CD4-positive, alpha-beta T cell treated with Interleukin-4 for 1 hour (primary cell): ENCODE results near the gene CNGA2.

Source experiments
- DNase-seq, 2 donors: peaks; one replicate each; pipeline ENCODE4 v3.0.0-alpha.2; 2020 to 2022

CNGA2 gene

DNA sequence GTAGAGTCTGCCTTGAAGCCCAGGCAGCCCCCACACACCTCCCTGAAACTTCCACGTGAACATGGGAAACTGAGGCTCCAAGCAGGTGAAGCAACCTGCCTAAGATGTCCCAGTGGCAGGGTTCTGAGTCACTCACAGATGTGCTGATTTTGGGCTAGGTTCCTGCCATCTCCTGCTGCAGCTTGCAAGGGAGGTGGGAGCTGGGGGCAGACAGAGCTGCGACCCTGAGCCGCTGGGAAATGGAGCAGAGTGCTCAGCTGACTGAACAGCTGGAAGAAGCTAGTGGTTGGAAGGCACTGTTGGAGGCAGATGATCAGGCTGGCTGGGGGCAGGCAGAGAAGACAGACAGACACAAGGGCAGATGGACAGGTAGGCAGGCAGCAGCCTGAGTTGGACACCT is 22.3 kb upstream of the CNGA2 start:
- no peak for DNase-seq

DNA sequence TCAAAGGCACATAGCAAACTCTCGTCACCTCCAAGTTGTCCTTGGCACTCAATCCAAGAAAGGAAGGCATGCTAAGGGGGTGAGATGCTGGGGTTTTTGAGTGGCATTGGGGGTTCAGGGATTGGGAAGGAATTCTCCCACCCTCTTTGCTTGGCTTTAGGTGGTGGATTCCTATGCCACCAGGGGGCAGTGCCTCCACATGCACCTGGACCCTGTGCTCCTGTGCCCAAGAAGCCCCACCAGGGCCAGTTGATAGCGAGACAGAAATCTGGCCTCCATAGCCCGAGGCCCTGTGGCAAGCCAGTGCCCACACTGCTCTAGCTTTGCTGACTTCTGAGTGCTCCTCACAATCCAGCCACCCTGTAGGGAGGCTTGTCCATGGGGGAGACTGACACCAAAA is 20.7 kb upstream of the CNGA2 start:
- no peak for DNase-seq

DNA sequence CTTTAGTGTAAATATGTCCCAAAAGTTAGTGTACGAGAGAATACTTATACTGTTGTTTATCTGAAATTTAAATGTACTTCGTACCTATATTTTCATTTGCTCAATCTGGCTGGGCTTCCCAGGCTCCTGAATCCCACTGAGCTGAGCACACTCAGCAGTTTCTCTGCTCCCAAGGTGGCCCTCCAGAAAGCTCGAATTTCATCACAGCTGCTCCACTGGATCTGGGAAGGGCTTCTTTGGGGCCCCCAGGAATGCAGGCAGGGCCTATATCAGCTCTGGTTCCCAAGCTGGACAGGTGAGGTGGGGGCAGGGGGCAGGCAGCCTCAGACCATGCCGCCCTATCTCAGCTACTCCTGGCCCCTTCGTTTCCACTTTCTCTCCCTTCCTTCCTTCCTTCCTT is 20.2 kb upstream of the CNGA2 start:
- no peak for DNase-seq

DNA sequence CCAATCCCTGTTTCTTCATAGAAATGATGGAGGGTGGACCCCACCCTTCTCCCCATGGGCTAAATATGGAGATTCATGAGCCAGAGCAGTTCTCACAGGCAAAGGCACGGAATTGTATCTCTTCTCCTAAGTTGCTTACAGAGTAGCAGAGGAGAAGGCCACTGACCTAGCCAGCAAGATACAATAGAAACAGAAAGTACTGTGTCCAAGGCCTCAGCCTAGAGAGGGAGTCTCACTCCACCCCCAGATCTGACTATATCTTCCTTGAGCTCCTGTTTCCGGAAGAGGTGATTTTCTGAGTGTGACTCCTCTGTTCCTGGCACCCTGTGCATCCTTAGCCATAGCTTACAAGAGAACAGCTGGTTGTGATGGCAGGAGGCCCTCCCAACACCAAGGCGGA is 18.8 kb upstream of the CNGA2 start, which contains the start of gene FATE1:
TSS of gene FATE1 (plus strand) at position 284 of the 400 bp plus-strand sequence. CDS start at position 369, 85 bp downstream.
- no peak for DNase-seq

DNA sequence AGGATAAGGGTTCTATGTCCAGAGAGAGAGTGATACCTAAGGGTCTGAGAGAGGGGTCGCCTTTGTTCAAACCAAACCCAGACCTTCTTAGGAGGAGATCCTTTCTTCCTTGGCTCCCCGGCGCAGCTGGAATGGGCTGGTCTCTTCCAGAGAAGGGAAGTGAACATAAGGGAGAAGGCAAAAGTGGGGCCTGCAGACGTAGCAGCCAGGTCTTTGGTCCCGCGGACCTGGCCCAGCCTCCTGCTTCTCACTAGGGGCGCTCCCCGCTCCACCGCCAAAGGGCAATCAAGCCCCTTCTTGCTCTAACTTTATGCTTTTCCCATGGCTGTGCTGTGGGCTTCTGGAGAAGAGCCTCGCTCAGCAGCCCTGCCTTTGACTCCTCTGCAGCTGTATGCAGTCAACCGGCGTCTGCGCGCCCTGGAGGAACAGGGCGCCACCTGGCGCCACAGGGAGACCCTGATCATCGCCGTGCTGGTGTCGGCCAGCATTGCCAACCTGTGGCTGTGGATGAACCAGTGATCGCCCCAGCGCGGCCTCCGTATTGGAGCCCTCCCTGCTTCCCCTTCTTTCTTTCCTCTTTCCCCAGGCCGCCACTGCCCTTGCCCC is 12.2 kb upstream of the CNGA2 start:
- no peak for DNase-seq

DNA sequence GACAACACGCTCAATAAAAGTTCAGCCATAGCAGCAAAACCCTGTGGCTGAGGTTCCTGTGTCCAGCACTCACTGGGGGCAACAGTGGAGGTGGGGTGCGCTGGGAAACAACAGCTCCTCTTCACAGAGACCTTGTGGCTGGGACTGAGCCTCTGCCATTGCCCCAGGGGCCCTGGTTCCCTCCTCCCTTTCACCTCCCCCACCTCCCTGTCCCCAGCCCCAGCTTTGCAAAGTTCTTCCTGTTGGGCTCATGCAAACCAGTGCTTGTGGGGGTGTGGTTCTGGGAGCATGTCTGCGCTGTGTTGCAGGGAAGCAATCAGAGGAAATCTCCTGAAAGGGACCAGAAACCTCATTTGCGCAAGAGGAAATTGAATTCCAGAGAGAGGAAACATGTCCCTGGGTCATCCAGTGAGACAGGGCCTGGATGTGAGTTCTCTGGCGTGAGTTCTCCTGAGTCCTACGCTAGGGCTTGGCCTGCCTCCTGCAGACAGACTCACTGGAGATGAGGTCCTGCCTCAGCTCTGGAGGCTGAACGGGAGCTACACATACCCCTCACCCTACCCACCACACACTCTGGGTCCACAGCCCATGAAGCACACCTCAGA is 11.3 kb upstream of the CNGA2 start:
- DNase-seq: no peak

DNA sequence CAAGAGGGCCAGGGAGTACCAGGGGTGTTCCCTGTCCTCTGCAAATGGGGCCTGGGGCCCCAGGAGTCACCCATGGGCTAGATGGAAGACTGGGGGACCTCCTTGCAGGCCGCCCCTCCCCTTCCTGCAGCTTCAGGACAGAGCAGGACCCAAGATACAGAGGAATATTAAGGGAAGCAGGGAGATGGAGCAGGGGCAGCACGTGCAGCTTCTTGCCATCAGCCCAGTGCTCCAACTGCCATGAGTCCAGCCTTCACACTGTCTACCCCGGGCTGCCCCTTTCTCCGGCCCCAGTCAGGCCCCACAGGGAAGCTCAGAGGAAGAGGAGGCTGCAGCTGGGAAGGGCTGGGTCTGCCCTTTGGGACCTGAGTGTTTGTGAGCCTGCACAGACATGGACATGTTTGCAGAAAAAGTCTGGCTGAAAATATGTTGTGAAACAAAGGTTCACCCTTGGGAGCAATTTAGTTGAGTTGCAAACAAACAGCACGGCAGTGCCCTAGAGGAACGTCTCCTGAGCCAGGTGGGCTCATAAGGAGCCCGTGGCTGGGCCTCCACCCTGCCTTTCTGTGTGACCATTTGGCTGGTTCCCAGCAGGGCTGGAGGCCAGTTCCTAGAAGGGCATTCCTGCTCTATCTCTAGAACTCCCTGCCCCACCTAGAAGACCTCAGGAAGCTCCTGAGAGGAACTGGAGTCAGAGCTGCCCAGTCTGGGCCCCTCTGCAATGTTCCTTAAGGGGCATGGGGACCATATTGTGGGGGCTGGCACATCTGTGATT is 9.8 kb upstream of the CNGA2 start:
- no peak for DNase-seq

DNA sequence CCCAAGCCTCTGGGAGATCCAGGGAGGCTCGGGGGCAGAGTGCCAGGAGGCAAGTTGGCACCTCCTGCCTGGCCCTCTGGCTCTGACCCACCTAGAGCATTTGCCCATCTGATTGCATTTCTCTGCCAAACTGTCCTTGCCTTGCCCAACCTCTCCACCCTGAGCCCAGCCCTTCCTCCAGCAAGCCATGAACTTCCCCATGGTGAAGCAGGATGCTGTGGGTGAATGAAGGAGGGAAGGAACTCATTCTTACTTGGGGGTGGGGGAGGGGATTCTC is 9.3 kb upstream of the CNGA2 start:
- no peak for DNase-seq

DNA sequence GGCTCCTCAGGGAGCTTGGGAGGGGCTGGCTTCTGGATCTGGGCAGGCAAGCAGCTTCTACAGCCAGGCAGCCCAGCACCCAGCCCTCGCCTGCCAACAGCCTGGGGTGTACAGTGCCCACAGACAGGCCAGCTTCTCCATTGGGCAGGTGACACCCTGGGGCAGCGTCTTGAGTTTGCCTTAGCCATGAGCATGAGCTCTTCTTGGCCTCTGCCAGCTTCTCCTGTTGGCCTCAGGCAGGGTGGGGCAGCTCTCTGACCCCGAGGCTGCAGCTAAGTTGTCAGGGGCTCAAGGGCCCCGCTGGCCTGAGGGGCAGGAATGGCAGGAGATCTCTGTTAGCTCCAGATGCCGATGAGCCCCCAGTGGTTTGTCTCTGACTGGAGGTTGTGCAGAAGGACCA is 7.8 kb upstream of the CNGA2 start:
- DNase-seq: no peak

DNA sequence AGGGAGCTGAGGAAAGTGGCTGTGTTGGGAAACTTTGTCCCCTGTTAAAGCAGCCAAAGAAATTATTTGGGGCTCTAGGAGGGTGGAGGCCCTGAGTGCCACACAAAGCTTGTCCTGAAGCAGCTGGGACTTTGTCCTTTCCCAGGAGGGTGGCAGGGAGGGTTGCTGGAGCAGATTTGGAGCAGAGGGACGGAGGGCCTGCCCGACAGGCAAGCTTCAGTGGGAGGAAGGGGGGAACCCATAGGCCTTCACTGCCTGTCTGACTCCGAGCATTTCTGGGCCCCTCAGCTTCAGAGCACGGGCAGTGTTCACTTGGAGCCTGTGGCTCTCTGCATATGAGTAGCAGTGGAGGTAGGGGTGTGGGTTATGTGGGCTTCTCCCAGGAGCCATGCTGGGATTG is 7.2 kb upstream of the CNGA2 start:
- DNase-seq: no peak

DNA sequence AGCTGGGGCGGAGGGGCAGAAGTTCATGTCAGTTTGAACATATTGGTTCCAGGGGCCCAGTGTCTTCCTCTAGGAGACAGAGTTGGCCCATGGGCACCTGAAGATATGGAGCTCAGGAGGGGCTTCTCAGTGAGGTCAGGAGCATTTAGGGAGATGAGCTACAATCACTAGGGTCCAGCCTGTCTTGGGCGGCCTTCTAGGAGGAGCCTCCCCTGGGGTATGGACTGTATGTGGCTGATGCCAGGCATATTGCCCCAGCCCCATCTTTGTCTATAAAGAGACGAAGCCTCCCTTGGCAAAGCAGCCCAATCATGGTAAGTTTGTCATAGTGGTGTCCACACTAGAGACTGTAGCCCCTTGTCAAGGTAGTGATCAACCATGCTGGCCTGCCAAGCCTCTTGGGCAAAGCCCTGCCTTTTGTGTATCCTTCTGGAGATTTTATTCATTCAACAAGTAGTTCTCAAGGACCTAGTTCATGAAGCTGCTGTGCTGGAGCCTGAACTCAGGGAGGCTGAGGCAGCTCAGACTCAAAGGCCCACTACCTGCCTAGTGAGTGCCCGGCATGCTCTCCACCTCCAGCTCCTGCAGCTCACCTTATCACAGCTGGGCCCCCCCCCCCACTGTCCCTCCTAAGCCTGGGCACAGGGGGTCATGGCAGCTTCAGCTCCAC is 5.4 kb upstream of the CNGA2 start:
- no peak for DNase-seq

DNA sequence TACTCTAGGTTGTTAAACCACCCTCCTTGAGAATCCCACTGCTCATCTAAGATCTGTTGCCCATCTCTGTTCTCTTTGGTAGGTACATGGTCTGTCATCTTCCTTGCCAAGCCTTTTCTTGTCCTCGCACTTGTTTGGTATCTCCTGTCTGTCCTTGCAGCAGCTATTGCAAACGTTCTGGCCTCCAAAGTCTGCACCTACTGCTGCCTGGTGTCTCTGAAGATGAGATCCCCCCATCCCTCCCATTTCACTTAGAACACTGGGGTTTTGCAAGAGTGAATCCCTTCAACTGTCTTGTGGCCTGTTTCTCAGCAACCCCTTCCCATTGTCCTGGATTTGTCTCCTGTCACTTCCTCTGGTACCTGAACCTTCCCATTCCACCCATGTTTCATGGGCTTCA is 673 bp downstream of the CNGA2 start:
- DNase-seq: no peak

DNA sequence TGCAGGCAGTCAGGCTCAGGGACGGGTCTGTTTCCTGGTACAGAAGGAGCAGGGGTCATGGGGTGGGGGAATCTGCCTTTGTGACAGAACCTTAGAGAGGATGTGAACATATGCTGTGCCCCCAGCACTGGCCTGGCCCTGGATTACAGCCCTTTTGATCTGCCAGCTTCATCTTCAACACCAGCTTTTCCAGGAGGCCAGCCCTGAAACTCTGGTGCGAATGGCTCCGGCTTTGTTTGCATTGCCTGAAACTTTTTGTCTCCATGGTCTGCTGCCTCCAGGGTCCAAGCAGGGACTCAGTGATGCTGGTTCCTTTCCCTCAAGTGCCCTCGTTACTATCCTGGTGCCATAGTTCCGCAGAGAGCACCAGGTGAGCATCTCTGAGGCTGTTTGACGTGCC is 2.1 kb downstream of the CNGA2 start:
- no peak for DNase-seq

DNA sequence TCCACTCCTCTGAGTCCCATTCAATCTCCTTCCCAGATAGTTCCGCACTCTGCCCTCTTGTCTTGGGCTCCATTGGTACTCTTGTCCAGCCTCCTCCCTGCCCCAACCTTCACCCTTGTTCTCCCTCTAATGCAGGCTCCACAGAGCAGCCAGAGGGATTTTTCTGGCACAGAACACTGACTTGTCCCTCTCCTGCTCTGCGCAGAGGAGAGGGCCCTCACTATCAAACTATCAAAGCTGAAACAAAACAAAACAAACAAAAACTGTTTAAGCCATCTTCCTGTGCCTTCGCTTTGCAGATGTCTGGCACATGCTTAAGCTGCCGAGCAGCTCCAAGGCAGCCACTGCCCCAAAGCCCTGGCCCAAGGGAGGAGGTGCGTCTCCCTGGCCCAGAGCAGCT is 2.9 kb downstream of the CNGA2 start:
- DNase-seq: no peak

DNA sequence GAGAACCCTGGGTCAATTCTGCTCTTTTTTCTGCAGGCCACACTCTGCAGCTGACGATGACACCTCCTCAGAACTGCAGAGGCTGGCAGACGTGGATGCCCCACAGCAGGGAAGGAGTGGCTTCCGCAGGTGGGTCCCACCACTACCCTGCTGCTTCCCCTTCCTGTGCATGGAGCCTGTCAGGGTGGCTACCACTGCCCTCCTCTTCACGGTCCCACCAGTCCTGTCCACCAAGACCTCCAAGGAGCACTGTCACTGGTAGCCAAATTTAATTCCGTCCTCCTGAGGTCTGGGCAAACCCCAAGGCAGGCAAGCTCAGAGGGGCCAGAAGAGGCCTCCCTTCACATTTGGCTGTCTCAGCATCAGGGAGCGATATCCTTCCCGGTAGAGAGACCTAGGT is 4.2 kb downstream of the CNGA2 start:
- no peak for DNase-seq

DNA sequence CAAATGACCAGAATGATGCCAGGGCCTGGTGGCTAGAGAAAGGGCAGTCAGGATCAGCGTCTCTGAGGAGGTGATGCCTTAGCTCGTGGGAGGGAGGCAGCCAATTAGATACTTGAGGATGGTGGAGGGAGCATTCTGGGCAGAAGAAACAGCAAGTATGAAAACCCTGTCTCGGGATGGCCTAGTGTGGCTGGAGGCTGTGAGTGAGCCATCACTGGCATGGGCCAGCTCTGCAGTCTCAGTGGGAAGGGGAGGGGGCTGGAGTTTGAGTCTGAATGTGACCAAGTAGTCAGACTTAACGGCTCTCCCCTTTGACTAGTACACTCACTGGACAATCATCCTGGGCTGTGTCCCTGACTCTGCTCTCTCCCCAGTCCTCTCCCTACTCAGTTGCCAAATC is 7.1 kb downstream of the CNGA2 start:
- DNase-seq: no peak

DNA sequence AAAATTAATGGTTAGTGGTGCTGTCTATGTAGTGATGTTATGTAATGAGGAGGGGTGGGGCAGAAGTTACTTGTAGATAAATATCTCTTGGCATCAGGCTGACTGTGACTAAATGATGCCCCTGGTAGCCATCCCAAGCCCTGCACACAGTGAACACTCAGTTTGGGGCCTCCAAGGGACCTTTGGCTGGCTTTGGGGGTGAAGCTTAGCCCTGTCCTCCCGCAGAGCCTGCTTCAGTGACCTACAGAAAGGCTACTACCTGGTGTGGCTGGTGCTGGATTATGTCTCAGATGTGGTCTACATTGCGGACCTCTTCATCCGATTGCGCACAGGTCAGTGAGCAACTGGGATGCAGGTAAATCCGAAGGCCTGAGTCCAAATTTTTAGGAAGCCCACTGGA is 7.8 kb downstream of the CNGA2 start:
- no peak for DNase-seq

DNA sequence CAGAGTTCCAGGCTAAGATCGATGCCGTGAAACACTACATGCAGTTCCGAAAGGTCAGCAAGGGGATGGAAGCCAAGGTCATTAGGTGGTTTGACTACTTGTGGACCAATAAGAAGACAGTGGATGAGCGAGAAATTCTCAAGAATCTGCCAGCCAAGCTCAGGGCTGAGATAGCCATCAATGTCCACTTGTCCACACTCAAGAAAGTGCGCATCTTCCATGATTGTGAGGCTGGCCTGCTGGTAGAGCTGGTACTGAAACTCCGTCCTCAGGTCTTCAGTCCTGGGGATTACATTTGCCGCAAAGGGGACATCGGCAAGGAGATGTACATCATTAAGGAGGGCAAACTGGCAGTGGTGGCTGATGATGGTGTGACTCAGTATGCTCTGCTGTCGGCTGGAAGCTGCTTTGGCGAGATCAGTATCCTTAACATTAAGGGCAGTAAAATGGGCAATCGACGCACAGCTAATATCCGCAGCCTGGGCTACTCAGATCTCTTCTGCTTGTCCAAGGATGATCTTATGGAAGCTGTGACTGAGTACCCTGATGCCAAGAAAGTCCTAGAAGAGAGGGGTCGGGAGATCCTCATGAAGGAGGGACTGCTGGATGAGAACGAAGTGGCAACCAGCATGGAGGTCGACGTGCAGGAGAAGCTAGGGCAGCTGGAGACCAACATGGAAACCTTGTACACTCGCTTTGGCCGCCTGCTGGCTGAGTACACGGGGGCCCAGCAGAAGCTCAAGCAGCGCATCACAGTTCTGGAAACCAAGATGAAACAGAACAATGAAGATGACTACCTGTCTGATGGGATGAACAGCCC is 9.3 kb downstream of the CNGA2 start:
- no peak for DNase-seq

DNA sequence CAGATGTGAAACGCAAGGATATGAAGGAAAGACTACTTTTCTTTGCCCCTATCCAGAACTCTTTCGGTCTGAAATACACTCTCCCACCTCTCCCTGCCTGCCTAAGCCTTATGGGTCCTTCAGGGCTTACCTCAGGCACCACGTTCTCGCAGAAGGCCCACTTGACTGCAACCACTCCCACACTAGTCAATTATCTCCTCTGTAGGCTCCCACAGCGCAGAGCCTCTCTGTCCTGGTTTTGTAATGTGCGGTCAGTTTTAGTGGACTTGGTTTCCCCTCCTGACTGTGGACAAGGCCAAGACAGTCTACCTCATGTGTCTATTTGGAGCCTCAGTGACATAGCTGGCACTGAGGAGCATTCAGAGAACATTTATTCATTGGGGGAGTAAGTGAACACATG is 11.1 kb downstream of the CNGA2 start:
- no peak for DNase-seq

DNA sequence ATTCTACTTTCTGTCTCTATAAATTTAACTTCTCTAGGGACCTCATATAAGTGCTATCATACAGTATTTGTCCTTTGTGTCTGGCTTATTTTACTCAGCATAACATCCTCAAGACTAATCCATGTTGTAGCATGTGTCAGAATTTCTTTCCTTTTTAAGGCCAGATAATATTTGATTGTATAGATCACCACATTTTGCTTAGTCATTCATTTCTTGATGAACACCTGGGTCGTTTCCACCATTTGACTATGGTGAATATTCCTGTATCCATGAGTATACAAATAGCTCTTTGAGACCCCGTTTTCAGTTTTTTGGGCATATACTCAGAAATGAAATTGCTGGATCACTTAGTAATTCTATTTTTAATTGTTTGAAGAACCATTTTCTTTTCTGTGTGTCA is 12.0 kb downstream of the CNGA2 start:
- no peak for DNase-seq

DNA sequence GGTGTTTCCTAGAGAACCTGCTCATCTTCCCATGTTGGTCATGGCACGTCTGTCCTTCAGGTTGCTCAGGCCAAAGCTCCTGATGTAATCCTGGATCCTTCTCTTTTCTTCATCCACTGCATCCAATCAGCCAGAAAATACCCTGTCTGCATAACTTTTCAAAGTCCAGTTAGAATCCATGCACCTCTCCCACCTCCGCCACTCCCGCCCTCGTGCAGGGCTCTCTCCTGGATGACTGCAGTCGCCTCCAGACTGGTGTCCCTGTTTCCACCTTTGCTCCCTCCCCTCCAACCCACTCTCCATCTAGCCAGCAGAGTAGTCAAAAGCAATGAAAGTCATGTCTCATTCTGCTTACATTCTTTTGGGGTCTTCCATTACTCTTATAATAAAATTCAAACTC is 16.0 kb downstream of the CNGA2 start:
- DNase-seq: no peak

DNA sequence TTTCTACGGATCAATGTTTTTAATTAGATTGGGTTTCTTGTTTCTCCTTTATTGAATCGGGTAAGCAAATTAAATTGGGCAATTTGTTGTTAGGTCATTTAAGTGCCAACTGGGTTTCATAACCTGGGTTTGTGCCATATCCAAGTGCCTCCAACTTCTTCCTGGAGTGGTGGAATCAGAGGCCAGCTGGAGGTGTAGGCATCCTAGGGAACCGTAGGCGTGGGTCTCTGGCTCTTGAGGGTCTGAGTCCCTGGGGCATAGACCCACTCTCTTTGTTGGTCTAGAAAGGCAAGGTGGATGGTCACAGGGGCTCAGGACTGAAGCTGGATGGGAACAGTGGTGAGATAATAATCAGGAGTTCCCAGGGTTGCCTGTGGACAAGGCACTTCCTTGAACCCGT is 18.3 kb downstream of the CNGA2 start:
- no peak for DNase-seq

DNA sequence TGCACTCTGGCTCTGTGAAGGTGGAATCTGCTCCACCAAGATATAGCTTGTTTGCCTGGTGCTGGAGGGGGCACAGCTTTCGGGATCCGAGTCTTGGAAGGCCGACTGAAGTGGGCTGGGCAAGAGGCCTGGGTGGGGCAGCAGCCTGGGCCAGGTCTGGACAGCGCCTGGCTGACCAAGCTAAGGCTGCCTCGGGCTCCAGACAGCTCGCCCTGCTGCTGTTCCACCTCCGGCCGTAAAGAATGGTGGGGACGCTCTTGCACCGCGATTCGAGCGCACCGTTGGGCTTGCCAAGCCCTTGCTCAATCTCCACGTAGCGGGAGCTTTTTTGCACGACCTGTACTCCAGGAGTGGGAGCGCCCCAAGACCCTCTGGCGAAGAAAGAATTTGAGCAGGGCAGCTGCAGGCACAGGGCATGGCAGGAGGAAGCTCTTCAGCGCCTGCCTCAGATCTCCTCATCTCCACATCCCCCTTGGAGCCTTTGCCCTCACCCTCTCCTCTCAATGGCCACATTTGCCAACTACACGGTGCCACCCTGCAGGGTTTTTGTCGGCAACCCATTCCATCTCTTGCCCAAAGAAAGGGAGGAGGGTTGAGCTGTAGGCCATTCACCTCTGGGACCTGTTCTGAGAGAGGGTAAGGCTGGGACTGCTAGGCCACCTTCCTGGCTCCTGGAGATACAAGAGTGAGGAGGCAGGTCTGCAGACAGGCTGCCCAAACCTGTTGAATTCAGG is 18.9 kb downstream of the CNGA2 start:
- DNase-seq: no peak
